Coronary artery (tissue), 2 donors: Measurements from ENCODE around the gene SHROOM3.

ENCODE experiments used
- DNase-seq: peaks from one replicate; pipeline ENCODE4 v3.0.0-alpha.2; 2017; ENCODE audit warnings: low spot score
- H3K27ac ChIP-seq, 2 donors: fragments of 200-600 bp; sonication (generic); one replicate each; pipeline ENCODE4 v1.5.1; 2016 to 2019
- H3K4me3 ChIP-seq: fragments of 200-600 bp; sonication (generic); 2 replicates; pipeline ENCODE4 v1.5.1; 2016; ENCODE audit warnings: mild to moderate bottlenecking, moderate library complexity
- TF ChIP-seq, protein P1 (sequence below): fragments of 200-600 bp; sonication (generic); IDR thresholded peaks from one replicate; pipeline ENCODE4 v1.5.1; 2019; ENCODE audit warnings: antibody characterized with exemption

Gene SHROOM3

DNA sequence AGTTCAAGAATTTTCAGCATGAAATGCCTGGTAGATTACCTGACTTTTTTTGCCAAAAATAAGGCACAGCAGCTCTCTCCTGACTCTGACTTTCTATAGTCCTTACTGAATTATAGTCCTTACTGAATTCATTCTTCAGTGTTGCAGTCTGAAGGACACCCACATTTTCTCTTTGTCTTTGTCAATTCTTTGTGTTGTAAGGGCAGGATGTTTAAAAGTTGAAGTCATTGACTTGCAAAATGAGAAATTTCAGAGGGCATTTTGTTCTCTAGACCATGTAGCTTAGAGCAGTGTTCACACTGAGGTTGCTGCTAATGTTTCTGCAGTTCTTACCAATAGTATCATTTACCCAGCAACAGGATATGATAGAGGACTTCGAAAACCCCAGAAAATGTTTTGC, 295.0 kb downstream of the SHROOM3 start:
- no peak for DNase-seq

DNA sequence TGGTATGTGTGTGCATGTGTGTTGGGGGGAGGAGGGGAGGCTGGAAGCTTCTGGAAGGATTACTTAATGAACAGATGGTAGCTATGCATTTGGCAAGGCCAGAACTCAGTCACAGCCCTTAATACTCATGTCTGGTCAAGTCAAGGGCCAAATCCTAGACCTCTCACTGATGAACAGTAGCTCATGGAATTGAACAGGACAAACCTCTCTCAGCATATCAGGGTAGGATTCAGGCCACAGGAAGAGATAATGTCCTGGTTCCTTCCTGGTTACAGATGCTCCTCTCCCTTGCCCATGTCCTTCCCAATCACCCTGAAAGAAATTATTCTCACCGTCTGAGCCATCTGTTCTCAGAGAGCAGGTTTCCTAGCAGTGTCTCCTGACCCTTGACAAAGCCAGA, 297.2 kb downstream of the SHROOM3 start:
- DNase-seq: no peak
- no peak overlapping the region for H3K27ac ChIP-seq
- TF ChIP-seq, protein P1, sequence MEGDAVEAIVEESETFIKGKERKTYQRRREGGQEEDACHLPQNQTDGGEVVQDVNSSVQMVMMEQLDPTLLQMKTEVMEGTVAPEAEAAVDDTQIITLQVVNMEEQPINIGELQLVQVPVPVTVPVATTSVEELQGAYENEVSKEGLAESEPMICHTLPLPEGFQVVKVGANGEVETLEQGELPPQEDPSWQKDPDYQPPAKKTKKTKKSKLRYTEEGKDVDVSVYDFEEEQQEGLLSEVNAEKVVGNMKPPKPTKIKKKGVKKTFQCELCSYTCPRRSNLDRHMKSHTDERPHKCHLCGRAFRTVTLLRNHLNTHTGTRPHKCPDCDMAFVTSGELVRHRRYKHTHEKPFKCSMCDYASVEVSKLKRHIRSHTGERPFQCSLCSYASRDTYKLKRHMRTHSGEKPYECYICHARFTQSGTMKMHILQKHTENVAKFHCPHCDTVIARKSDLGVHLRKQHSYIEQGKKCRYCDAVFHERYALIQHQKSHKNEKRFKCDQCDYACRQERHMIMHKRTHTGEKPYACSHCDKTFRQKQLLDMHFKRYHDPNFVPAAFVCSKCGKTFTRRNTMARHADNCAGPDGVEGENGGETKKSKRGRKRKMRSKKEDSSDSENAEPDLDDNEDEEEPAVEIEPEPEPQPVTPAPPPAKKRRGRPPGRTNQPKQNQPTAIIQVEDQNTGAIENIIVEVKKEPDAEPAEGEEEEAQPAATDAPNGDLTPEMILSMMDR: no peak
- H3K4me3 ChIP-seq: no peak overlapping the region

More for the DNA sequence above, 295.0 kb downstream of the SHROOM3 start:
- TF ChIP-seq, protein P1: no peak
- H3K4me3 ChIP-seq: no peak overlapping the region
- H3K27ac ChIP-seq: no peak overlapping the region

DNA sequence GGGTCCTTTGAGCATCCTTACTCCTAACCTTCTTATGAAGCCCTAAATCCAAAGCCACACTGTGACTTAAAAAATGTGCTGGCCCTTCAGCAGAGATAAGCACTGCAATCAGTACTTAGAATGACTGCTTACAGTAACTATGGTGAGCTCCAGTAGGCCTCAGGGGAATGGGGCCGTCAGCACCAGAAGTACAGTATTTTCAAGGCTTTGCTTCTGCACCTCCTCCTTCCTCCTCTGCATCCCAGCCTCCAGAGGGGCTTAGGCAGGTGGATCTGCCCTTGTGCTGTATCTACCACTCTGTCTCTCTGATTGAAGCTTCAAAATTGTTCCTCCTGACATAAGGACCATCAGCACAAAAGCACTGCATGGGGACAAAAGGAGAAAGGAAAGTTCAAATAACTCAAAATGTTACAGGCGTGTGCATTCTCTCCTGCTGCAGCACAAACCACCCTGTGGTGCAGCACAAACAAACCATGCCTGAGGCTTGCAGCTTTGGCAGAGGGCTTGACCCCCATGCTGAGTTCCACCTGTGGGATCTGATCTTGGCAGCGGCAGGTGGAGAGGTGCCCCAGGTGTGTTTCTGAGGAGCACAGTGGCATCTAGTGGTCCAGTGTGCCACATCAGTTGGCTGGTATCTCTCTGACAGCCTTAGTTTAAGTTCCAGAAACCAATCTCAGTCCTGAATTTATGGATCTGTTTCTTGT, 298.2 kb downstream of the SHROOM3 start:
- Histone ChIP-seq H3K27ac (no peak overlapping the region), H3K4me3 (no peak overlapping the region)
- TF ChIP-seq, protein P1: no peak
- DNase-seq: no peak

DNA sequence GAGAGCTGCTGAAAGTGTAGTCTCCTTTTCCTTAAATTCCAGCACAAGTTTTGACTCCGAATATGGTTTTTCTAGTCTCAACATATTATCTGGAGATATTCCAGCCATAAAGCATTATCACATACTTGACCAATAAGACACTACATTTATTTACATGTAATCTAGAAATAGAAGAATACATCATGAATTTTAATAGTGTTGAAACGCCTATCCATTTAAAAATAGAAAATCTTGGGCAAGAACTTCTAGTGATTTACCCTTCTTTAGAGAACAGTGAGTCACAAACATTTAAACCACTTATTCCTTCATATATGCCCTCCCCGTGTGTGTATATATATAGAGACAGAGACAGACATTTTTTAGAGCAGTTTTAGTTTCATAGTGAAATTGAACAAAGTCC, 301.4 kb downstream of the SHROOM3 start:
- H3K4me3 ChIP-seq: no peak overlapping the region
- H3K27ac ChIP-seq: peak overlapping the region; percentile 58 to 80
- DNase-seq: no peak
- TF ChIP-seq, protein P1: no peak

DNA sequence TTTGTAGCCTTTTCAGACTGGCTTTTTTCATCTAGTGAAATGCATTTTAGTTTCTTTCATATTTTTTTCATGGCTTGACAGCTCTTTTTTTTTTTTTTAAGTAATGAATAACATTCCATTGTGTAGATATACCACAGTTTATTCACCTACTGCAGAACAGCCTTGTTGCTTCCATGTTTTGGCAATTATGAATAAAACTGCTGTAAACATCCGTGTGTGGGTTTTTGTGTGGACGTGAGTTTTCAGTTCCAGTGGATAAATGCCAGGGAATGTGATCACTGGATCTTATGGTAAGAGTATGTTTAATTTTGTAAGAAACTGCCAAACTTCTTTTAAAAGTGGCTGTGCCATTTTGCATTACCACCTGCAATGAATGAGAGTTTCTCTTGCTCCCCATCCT, 302.2 kb downstream of the SHROOM3 start:
- DNase-seq: no peak
- no peak overlapping the region for H3K4me3 ChIP-seq
- TF ChIP-seq, protein P1: no peak
- peak overlapping the region; percentile 69 to 80 for H3K27ac ChIP-seq

DNA sequence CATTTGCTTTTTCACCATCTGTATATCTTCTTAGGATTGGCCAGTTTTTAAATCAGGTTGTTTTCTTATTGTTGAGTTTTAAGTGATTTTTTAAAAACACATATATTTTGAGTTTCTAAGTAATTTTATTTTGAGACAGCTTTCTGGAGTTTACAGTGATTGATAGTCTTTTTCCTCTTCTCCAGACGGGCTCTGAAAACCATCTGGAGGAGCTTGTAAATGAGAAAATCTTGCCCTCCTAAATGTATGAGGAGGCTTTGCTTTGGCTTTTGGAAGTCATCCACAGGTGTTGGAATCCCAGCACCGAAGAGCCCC, 302.7 kb downstream of the SHROOM3 start:
- peak overlapping the region; percentile 69 to 90 for H3K27ac ChIP-seq
- DNase-seq: no peak
- H3K4me3 ChIP-seq: no peak overlapping the region
- TF ChIP-seq, protein P1: no peak

DNA sequence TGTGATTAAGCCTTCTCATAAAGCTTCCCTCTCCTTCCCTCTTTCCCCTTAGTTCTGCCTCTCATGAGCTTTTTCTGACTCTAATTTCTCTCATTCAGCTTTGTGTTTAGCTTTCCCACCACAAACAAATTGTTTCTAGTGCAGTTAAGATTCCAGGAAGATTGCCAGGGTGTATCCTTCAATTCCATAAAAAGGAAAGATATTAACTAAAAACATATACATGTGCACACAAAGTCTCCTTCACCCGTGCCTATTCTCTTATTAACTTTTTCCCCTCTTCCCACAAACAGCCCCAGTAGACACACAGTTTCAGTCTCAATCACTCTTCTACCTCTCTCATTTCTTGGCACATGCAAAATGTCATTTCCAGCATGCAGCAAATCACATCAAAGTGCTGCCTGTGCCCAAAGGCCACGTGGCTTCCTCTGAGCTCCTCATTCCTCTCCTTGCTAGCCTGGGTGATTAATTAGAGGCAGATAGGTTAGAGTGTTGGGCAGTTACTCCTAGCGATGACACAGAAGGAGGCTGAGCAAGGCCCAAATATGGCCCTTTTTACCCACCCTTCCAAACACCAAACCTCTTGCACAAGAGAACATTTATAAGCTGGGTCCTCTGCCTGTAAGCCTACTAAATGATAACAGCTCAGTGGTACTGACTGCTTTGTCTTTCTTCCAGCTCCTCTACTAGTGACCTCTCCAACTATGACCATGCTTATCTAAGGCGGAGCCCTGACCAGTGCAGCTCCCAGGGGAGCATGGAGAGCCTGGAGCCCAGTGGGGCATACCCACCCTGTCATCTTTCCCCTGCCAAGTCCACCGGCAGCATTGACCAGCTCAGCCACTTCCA, 303.3 kb downstream of the SHROOM3 start:
- TF ChIP-seq, protein P1: no peak
- DNase-seq: no peak
- peak overlapping the region; percentile 30 for H3K4me3 ChIP-seq
- H3K27ac ChIP-seq: peak overlapping the region; percentile 69 to 90
